ENCODE results near the gene XAB2.

DNA sequence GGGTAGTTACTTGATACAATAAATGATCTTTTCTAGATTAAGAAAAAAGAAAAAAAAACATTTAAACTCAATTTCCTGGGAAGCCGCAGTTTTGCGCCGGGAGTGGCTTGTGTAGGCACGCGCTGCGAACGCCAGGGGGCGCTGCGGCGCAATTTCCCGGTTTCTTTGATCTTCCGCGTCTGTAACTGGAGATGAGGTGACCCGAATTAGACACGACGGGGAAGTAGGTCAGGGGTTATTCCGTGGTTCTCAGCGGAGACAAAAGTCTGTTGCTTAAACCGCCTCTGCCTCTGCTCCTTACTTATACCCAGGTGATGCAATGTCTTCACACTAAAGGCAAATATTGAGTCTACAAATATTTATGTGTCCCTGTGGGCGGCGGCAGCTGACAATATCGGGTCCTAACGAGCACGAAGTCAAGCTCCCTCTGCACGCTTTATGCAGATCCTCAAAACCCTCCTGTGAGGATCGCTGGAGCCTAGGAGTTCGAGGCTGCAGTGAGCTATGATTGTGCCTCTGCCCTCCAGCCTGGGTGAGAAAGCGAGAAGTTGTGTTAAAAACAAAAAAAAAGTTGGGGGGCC is 22.8 kb upstream of the XAB2 start:
- TF ChIP-seq, protein P1, sequence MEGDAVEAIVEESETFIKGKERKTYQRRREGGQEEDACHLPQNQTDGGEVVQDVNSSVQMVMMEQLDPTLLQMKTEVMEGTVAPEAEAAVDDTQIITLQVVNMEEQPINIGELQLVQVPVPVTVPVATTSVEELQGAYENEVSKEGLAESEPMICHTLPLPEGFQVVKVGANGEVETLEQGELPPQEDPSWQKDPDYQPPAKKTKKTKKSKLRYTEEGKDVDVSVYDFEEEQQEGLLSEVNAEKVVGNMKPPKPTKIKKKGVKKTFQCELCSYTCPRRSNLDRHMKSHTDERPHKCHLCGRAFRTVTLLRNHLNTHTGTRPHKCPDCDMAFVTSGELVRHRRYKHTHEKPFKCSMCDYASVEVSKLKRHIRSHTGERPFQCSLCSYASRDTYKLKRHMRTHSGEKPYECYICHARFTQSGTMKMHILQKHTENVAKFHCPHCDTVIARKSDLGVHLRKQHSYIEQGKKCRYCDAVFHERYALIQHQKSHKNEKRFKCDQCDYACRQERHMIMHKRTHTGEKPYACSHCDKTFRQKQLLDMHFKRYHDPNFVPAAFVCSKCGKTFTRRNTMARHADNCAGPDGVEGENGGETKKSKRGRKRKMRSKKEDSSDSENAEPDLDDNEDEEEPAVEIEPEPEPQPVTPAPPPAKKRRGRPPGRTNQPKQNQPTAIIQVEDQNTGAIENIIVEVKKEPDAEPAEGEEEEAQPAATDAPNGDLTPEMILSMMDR (conservative IDR thresholded peaks at IDR 0.05; ENCODE audit: low read depth, low read length), result peak; percentile 97
- no peak for TF ChIP-seq EZH2phosphoT487 (IDR thresholded peaks at IDR 0.05; ENCODE audit: borderline replicate concordance, low read length)

Measured in PC-3 (cell line).